ENCODE data around the gene CTSZ. TPM values are rescaled to one million over a fixed set of nuclear protein-coding genes. Genes with fewer than 3 reads are reported as not detected.
"Not testable (repeated sequence)": the region's sequence is repeated elsewhere in the genome, so short reads cannot be mapped to it uniquely, and the experiment has no call there.

The CTSZ gene
- total RNA-seq, 1 donor from 2014 or later = 17.2 TPM

DNA sequence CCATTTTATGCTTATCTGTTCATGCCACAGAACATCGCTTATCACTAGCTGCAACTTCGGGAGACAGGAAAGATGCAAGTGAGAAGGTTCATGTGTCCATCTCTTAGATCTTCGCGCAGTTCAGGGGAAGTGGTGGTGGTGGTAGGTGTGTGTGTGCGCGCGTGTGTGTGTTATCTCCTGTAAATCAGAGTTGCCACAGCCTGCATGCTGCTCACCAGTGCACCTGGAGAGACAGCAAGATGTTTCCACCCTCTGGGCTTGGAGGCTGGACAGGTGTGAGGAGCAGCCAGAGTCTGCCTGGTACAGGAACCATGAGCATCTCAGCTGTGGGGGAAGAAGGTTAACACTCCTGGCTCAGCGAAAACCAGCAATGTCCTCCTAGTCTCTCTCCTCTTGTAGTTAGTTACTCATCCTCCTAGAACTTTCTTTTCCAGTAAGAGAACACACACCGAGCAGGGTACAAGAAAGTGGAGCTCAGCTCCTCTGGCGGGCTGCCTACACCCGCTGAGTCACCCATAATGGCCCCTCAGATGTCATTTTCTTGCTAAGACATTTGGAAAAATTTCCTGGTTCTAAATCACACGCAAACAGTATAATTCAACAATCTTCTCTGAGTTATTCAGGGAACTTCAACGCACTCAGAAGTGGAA is 7.0 kb upstream of the CTSZ start:
- H3K36me3 Mint-ChIP-seq (ENCODE audit: unreplicated experiment) = no peaks in the 10 kb centered on the region
- peak overlapping the region; percentile 78 for H3K27ac Mint-ChIP-seq (ENCODE audit: unreplicated experiment)
- peak; percentile 42 for DNase-seq (ENCODE audit: extremely low spot score, unreplicated experiment)
- no peak overlapping the region for H3K4me3 Mint-ChIP-seq (ENCODE audit: unreplicated experiment)
- H3K9me3 Mint-ChIP-seq (ENCODE audit: unreplicated experiment) = no peaks in the 10 kb centered on the region
- TF ChIP-seq, protein P1, sequence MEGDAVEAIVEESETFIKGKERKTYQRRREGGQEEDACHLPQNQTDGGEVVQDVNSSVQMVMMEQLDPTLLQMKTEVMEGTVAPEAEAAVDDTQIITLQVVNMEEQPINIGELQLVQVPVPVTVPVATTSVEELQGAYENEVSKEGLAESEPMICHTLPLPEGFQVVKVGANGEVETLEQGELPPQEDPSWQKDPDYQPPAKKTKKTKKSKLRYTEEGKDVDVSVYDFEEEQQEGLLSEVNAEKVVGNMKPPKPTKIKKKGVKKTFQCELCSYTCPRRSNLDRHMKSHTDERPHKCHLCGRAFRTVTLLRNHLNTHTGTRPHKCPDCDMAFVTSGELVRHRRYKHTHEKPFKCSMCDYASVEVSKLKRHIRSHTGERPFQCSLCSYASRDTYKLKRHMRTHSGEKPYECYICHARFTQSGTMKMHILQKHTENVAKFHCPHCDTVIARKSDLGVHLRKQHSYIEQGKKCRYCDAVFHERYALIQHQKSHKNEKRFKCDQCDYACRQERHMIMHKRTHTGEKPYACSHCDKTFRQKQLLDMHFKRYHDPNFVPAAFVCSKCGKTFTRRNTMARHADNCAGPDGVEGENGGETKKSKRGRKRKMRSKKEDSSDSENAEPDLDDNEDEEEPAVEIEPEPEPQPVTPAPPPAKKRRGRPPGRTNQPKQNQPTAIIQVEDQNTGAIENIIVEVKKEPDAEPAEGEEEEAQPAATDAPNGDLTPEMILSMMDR (IDR thresholded peaks at IDR 0.05) = no peak
- H3K27me3 Mint-ChIP-seq (ENCODE audit: unreplicated experiment) = no peaks in the 10 kb centered on the region
- H3K4me1 Mint-ChIP-seq (ENCODE audit: unreplicated experiment) = peaks cover 42% of the 10 kb centered on the region

DNA sequence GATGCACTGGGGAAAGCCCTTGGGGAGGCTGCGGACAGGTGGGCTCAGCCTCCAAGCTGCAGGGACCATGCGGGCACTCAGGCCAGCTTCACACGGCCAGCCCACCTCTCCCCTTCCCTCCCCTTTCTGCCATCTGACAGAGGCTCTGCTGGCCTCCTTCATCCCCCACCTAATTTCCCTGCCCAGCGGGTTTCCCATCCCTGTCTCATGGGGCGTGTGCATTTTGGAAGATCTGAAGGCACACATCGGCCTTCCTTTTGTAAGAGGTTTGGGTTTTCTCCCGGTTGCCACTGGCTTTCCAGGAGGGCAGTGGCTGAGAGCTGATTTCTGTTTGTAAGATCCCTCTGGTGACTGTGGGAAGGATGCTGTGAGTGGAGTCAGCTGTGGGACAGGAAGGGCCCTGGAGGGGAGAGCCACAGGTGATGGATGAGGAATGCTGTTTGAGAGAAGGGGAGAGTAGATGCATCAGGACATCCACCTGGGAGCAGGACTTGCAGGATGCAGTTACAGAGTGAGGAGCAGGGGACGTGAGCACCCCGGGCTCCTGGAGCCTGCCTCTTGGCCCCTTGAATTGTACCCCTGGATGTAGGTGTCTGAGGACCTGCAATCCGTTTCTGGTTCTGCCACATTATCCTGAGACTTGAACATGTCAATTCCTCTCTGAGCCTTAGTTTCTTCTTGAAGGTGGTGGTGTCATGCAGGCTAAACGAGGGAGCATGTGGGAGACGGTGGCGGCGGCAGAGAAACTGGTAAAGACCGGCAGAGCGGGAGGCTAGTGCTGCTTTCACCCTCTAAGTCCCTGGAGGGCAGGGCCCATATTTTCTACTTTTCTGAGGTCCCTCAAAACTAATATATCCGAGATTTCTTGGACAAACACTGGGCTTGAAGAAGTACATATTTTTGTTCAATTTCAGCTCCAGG is 6.2 kb upstream of the CTSZ start:
- Mint-ChIP-seq H3K9me3 (ENCODE audit: unreplicated experiment) (no peaks in the 10 kb centered on the region), H3K4me3 (ENCODE audit: unreplicated experiment) (no peak overlapping the region)

DNA sequence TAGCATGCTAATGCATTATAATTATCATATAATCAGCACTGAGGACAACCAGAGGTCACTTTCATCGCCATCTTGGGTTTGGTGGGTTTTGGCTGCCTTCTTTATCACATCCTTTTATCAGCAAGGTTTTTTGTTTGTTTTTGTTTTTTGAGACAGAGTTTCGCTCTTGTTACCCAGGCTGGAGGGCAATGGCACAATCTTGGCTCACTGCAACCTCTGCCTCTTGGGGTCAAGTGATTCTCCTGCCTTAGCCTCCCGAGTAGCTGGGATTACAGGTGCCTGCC is 4.8 kb upstream of the CTSZ start:
- H3K9me3 Mint-ChIP-seq (ENCODE audit: unreplicated experiment); H3K36me3 Mint-ChIP-seq (ENCODE audit: unreplicated experiment); H3K27me3 Mint-ChIP-seq (ENCODE audit: unreplicated experiment); H3K4me3 Mint-ChIP-seq (ENCODE audit: unreplicated experiment); DNase-seq (ENCODE audit: extremely low spot score, unreplicated experiment): not testable (repeated sequence)
- Mint-ChIP-seq H3K4me1 (ENCODE audit: unreplicated experiment) (peaks cover 40% of the 10 kb centered on the region), H3K27ac (ENCODE audit: unreplicated experiment) (peak overlapping the region; percentile 98)

More for the DNA sequence above, 6.2 kb upstream of the CTSZ start:
- Mint-ChIP-seq H3K27ac (ENCODE audit: unreplicated experiment) (peak overlapping the region; percentile 98), H3K27me3 (ENCODE audit: unreplicated experiment) (no peaks in the 10 kb centered on the region), H3K36me3 (ENCODE audit: unreplicated experiment) (no peaks in the 10 kb centered on the region), H3K4me1 (ENCODE audit: unreplicated experiment) (peaks cover 42% of the 10 kb centered on the region)
- TF ChIP-seq, protein P1 (IDR thresholded peaks at IDR 0.05) = no peak
- peak; percentile 51 for DNase-seq (ENCODE audit: extremely low spot score, unreplicated experiment)

DNA sequence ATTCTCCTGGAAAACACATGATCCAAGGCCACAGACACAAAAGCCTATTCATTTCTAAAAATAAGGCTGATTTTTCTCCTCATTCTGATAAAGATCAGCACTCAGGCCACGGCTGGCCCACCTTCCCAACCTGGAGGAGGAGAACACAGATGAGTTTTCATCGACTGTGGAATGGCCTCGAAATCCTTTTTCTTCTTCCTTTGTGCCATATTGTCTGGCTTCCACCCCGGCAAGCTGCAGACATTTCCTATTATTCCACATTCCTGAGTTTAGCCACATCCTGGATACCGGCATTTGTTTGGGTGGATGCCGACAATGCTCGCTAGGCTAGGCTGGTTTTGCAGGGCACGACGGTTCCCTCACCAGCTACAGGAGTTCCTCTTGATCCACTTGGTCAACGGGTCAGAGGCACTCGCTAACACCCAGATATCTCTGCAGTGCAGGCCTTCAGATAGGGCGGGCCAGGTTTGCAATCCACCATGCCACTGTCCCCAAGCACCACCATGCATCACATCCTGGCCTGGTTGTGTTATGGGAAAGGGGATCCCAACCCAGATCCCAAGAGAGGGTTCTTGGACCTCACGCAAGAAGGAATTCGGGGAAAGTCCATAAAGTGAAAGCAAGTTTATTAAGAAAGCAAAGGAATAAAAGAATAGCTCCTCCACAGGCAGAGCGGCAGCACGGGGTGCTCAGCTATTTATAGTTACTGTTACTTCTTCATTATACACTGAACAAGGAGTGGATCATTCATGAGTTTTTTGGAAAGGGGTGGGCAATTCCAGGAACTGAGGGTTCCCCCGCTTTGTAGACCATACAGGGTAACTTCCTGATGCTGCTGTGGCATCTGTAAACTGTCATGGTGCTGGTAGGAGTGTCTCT is 4.2 kb upstream of the CTSZ start:
- Mint-ChIP-seq H3K4me1 (ENCODE audit: unreplicated experiment) (peaks cover 38% of the 10 kb centered on the region), H3K27ac (ENCODE audit: unreplicated experiment) (peak overlapping the region; percentile 98), H3K4me3 (ENCODE audit: unreplicated experiment) (peak overlapping the region; percentile 44), H3K9me3 (ENCODE audit: unreplicated experiment) (no peaks in the 10 kb centered on the region), H3K36me3 (ENCODE audit: unreplicated experiment) (no peaks in the 10 kb centered on the region), H3K27me3 (ENCODE audit: unreplicated experiment) (no peaks in the 10 kb centered on the region)
- TF ChIP-seq, protein P1 (IDR thresholded peaks at IDR 0.05) = no peak
- DNase-seq (ENCODE audit: extremely low spot score, unreplicated experiment) = peak; percentile 83

DNA sequence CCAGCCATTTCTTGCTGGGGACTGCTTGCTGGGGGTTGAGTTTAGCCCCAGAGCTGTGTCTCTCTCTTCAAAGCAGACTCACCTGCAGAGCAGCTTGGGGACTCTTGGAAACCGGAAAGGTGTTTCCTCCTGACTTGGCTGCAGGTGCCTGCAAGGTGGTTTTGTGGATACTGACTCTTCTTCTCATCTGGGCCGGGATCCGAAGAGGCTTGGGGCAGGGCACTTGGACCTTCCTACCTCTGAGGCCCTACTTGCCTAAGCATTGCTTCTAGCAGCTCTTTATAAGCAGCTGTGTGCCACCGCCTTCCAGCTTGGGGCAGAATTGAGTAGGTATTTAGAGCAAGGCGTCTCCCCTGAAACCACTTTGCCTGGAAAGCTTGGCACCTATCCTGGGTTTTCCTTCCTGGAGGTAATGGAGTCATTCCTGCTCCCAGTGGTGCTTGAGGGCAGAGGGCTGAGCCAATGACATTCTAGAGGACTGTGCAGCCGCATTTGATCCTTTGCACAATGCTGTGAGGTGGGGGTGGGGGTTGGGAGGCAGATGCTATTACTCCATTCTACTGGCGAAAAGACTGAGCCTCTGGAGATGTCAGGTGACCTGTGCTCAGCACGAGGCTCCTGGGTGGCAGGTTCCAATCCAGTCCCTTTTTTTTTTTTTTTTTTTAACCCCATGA is 3.4 kb upstream of the CTSZ start:
- TF ChIP-seq, protein P1 (IDR thresholded peaks at IDR 0.05) = no peak
- H3K27me3 Mint-ChIP-seq (ENCODE audit: unreplicated experiment) = no peaks in the 10 kb centered on the region
- no peak overlapping the region for H3K4me3 Mint-ChIP-seq (ENCODE audit: unreplicated experiment)
- no peaks in the 10 kb centered on the region for H3K36me3 Mint-ChIP-seq (ENCODE audit: unreplicated experiment)
- peak overlapping the region; percentile 98 for H3K27ac Mint-ChIP-seq (ENCODE audit: unreplicated experiment)
- H3K4me1 Mint-ChIP-seq (ENCODE audit: unreplicated experiment) = peaks cover 36% of the 10 kb centered on the region
- peak; percentile 69 for DNase-seq (ENCODE audit: extremely low spot score, unreplicated experiment)
- H3K9me3 Mint-ChIP-seq (ENCODE audit: unreplicated experiment) = no peaks in the 10 kb centered on the region
